Activated naive CD4-positive, alpha-beta T cell treated with anti-CD3 and anti-CD28 coated beads, Interleukin-2, amount 10 ng/mL, durations not matched to agents 7 days and 5 days (primary cell): Measurements from ENCODE around the gene PAFAH1B1.

Experiments used
- CTCF ChIA-PET: fragments of 350-600 bp; sonication (Branson Sonifier 250); formaldehyde crosslinking; loops from one replicate; lab custom pipeline; 2021; ENCODE audit warnings: antibody characterized with exemption; lab: Charles Lee
- DNase-seq: peaks from one replicate; pipeline ENCODE4 v3.0.0-alpha.2; 2020
- H3K27ac Mint-ChIP-seq: one replicate; pipeline ENCODE4 v1.8.0; 2021; ENCODE audit warnings: mild to moderate bottlenecking, moderate library complexity, mixed read lengths
- H3K27me3 Mint-ChIP-seq: one replicate; pipeline ENCODE4 v1.8.0; 2021; ENCODE audit warnings: mild to moderate bottlenecking, mixed read lengths
- H3K36me3 Mint-ChIP-seq: one replicate; pipeline ENCODE4 v1.8.0; 2021; ENCODE audit warnings: mixed read lengths
- H3K4me1 Mint-ChIP-seq: one replicate; pipeline ENCODE4 v1.8.0; 2021; ENCODE audit warnings: mixed read lengths
- H3K4me3 Mint-ChIP-seq: one replicate; pipeline ENCODE4 v1.8.0; 2021; ENCODE audit warnings: mild to moderate bottlenecking, moderate library complexity, mixed read lengths
- H3K9me3 Mint-ChIP-seq: one replicate; pipeline ENCODE4 v1.8.0; 2021; ENCODE audit warnings: mixed read lengths

Gene PAFAH1B1

DNA sequence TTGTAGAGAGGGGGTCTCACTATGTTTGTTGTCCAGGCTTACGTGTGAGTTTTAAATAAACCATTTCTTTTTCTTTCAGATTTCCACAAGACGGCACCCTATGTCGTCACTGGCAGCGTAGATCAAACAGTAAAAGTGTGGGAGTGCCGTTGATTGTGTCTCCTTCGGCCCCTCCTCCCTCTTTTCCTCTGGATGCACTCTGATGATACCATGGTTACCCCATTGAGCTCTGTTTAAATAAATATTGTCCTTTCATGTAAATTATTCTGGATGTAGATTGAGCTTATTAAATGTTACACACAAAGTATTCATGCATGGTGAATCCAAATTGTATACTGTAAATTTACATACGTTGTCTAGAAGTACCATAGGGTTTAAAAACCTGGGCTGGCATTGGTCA is 88.2 kb downstream of the PAFAH1B1 start:
- no peak overlapping the region for H3K4me3 Mint-ChIP-seq
- H3K27ac Mint-ChIP-seq = peak overlapping the region; percentile 33
- H3K27me3 Mint-ChIP-seq = no peaks in the 10 kb centered on the region
- no peaks in the 10 kb centered on the region for H3K9me3 Mint-ChIP-seq
- H3K4me1 Mint-ChIP-seq = no peaks in the 10 kb centered on the region
- peaks cover 52% of the 10 kb centered on the region for H3K36me3 Mint-ChIP-seq
- CTCF ChIA-PET = no interaction called here
- no peak for DNase-seq

GRCh38 chr17:2682176-2682938 is 88.9 kb downstream of the PAFAH1B1 start:
- no peaks in the 10 kb centered on the region for H3K27me3 Mint-ChIP-seq
- H3K4me3 Mint-ChIP-seq = no peak overlapping the region
- peaks cover 47% of the 10 kb centered on the region for H3K36me3 Mint-ChIP-seq
- no peaks in the 10 kb centered on the region for H3K4me1 Mint-ChIP-seq
- CTCF ChIA-PET = no interaction called here
- H3K9me3 Mint-ChIP-seq = no peaks in the 10 kb centered on the region
- no peak for DNase-seq
- no peak overlapping the region for H3K27ac Mint-ChIP-seq

DNA sequence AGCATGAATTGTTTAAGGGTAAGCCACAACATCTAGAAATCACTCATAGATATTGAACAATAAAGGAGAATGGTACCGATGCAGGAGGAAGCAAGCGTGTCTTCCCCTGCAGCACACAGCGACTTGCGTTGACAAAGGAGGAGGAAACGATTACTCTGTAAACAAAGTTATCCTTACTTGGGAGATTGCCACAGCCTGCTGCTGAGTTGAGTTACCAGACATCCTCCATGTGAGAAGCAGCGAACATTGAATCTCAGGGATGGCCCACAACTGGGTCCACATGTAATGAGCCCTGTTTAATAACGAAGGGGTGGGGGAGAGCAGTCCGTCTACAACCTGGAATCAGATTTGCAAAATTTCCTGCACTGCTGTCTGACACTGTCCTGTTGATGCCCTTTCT is 90.5 kb downstream of the PAFAH1B1 start:
- H3K4me1 Mint-ChIP-seq = no peaks in the 10 kb centered on the region
- peak overlapping the region; percentile 22 for H3K27ac Mint-ChIP-seq
- no peaks in the 10 kb centered on the region for H3K9me3 Mint-ChIP-seq
- CTCF ChIA-PET = no interaction called here
- no peaks in the 10 kb centered on the region for H3K27me3 Mint-ChIP-seq
- no peak overlapping the region for H3K4me3 Mint-ChIP-seq
- H3K36me3 Mint-ChIP-seq = peaks cover 42% of the 10 kb centered on the region
- no peak for DNase-seq

- Mint-ChIP-seq H3K4me1 (no peaks in the 10 kb centered on the region), H3K9me3 (no peaks in the 10 kb centered on the region), H3K36me3 (peaks cover 38% of the 10 kb centered on the region), H3K27ac (no peak overlapping the region), H3K27me3 (no peaks in the 10 kb centered on the region), H3K4me3 (no peak overlapping the region)
- DNase-seq = no peak
- CTCF ChIA-PET = no interaction called here
Measured at GRCh38 chr17:2684549-2684948, 91.1 kb downstream of the PAFAH1B1 start.

GRCh38 chr17:2685696-2686095 is 92.2 kb downstream of the PAFAH1B1 start:
- Mint-ChIP-seq H3K36me3 (peaks cover 28% of the 10 kb centered on the region), H3K4me3 (no peak overlapping the region), H3K27ac (no peak overlapping the region), H3K9me3 (no peaks in the 10 kb centered on the region), H3K27me3 (no peaks in the 10 kb centered on the region), H3K4me1 (no peaks in the 10 kb centered on the region)
- DNase-seq = no peak
- CTCF ChIA-PET = no interaction called here

- Mint-ChIP-seq H3K27me3 (no peaks in the 10 kb centered on the region), H3K9me3 (no peaks in the 10 kb centered on the region), H3K36me3 (peaks cover 19% of the 10 kb centered on the region), H3K27ac (peak overlapping the region; percentile 49), H3K4me3 (no peak overlapping the region), H3K4me1 (no peaks in the 10 kb centered on the region)
- CTCF ChIA-PET = interaction anchor here (0.9 to 1.2 kb wide), 2 partner anchors 9 to 13 kb away, joined by 5 read pairs; no protein-coding TSS in a partner anchor
- no peak for DNase-seq
Measured at GRCh38 chr17:2687074-2687418, 93.6 kb downstream of the PAFAH1B1 start.

GRCh38 chr17:2688351-2689342 is 95.2 kb downstream of the PAFAH1B1 start:
- Mint-ChIP-seq H3K27ac (peak overlapping the region; percentile 24), H3K27me3 (no peaks in the 10 kb centered on the region), H3K4me3 (no peak overlapping the region), H3K9me3 (no peaks in the 10 kb centered on the region), H3K4me1 (no peaks in the 10 kb centered on the region), H3K36me3 (peaks cover 5% of the 10 kb centered on the region)
- CTCF ChIA-PET = no interaction called here
- DNase-seq = no peak

DNA sequence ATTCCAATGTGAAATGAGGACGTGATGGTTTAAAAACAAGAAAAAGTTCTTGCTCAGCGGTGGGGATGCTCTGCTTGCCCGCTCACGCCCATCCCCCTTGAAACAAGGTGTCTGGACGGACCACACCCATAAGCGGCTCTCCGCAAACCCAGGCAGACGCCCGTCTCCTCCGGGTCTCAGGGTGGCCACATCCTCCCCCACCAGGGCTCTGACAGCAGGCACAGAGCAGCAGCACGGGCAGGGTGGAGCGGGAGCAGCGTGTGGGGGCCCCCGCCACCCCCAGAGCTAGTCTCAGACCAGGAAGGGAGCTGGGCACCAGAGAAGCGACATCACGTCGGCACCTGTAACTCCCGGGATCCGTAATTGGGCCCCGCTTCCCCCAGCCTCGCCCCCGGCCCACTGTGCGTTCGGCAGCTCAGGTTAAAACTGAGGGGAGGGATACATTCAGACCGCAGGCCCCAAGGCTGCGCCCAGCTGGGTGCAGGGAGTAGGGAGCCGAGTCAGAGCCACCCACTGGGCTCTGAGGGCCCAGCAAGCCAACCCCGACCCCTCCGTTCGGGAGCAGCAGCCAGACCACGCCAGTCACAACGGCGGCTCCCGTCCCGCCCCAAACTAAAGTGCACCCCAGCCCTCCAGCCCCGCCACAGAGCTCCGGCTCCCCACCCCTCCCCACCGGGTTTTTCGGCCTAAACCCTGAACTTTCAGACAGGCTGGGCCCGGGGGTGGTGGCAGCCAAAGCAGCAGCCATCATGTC is 96.1 kb downstream of the PAFAH1B1 start:
- no peak for DNase-seq
- Mint-ChIP-seq H3K4me3 (no peak overlapping the region), H3K27me3 (no peaks in the 10 kb centered on the region), H3K36me3 (peaks cover 2% of the 10 kb centered on the region), H3K9me3 (no peaks in the 10 kb centered on the region), H3K4me1 (no peaks in the 10 kb centered on the region), H3K27ac (no peak overlapping the region)
- CTCF ChIA-PET = no interaction called here

- Mint-ChIP-seq H3K36me3 (peaks cover 2% of the 10 kb centered on the region), H3K27ac (no peak overlapping the region), H3K4me1 (no peaks in the 10 kb centered on the region), H3K4me3 (no peak overlapping the region), H3K9me3 (no peaks in the 10 kb centered on the region), H3K27me3 (no peaks in the 10 kb centered on the region)
- DNase-seq = no peak
- CTCF ChIA-PET = no interaction called here
Measured at GRCh38 chr17:2690165-2691068, 97.0 kb downstream of the PAFAH1B1 start.

- Mint-ChIP-seq H3K36me3 (peaks cover 2% of the 10 kb centered on the region), H3K27me3 (no peaks in the 10 kb centered on the region), H3K27ac (no peak overlapping the region), H3K9me3 (no peaks in the 10 kb centered on the region), H3K4me1 (no peaks in the 10 kb centered on the region), H3K4me3 (no peak overlapping the region)
- CTCF ChIA-PET = no interaction called here
- no peak for DNase-seq
Measured at GRCh38 chr17:2691069-2691871, 97.8 kb downstream of the PAFAH1B1 start.

DNA sequence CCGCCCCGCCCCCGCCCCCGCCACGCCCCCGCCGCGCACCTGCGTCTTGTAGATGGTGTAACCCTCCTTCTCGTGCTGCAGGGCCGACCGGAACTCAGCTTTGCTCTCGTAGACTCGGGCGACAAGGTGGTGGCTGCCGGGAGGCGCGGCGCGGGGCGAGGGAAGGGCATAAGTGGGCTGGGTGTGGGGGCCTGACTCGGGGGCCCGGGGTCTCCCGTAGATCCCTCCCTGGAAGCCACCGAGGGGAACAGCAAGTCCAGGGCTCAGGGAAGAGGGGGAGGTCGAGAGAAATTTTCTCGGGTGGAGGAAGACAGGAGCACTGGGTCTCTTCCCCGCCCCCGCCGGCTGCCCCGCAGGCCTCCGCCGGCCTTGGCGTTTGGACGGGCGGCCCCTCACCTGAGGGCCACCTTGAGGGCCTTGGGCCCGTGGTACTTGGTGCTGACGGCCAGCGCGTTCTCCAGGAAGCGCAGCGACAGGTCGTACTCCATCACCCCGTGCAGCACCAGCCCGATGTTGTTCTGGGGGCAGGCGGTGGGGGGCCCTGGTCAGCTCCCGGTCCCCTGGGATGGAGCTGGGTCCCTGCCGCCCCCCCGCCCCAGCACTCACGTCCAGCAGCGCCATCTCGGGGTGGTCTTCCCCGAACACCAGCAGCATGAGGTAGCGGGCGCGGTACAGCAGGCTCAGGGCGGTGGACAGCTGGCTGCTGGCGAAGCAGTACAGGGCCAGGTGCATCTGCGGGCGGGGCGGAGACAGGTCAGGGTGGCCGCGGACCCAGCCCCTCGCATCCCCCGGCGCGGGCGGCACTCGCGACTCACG is 98.7 kb downstream of the PAFAH1B1 start:
- no peak overlapping the region for H3K4me3 Mint-ChIP-seq

GRCh38 chr17:2692781-2693135 is 99.3 kb downstream of the PAFAH1B1 start:
- CTCF ChIA-PET = no interaction called here
- peaks cover 5% of the 10 kb centered on the region for H3K36me3 Mint-ChIP-seq
- H3K9me3 Mint-ChIP-seq = no peaks in the 10 kb centered on the region
- H3K27ac Mint-ChIP-seq = no peak overlapping the region
- H3K4me1 Mint-ChIP-seq = no peaks in the 10 kb centered on the region
- H3K27me3 Mint-ChIP-seq = no peaks in the 10 kb centered on the region
- no peak for DNase-seq
- no peak overlapping the region for H3K4me3 Mint-ChIP-seq

More for the DNA sequence above, 98.7 kb downstream of the PAFAH1B1 start:
- CTCF ChIA-PET = no interaction called here
- no peaks in the 10 kb centered on the region for H3K27me3 Mint-ChIP-seq
- no peaks in the 10 kb centered on the region for H3K4me1 Mint-ChIP-seq
- no peak for DNase-seq
- peaks cover 5% of the 10 kb centered on the region for H3K36me3 Mint-ChIP-seq
- H3K9me3 Mint-ChIP-seq = no peaks in the 10 kb centered on the region
- no peak overlapping the region for H3K27ac Mint-ChIP-seq
